ENCODE results near the gene HGD. TPM values are rescaled to one million over a fixed set of nuclear protein-coding genes. Genes with fewer than 3 reads are reported as not detected.

HGD gene
- total and polyA plus RNA-seq, 10 of the 15 experiments (the other 5 are each of a cell fraction or from before 2014, with no cell fraction given): 0.18 to 0.81 (median 0.40) TPM; not detected in 6

GRCh38 chr3:120684896-120685295 is 2.9 kb upstream of the HGD start:
- intact Hi-C loops (cut with micrococcal nuclease; ENCODE audit: unreplicated experiment): loop anchor here (5.0 kb wide), 2 partner anchors 88 to 97 kb away; partner anchors contain the start of gene NDUFB4
- no peak for TF ChIP-seq HDAC6 (IDR thresholded peaks at IDR 0.05; ENCODE audit: unreplicated experiment)
- TF ChIP-seq CREM (IDR thresholded peaks at IDR 0.05; ENCODE audit: low read depth): no peak
- no peak for TF ChIP-seq ZNF384 (IDR thresholded peaks at IDR 0.05; ENCODE audit: borderline replicate concordance, low read depth, low read length)
- TF ChIP-seq IRF4 (IDR thresholded peaks at IDR 0.05; ENCODE audit: low read depth, low read length): no peak
- TF ChIP-seq POLR2AphosphoS5 (IDR thresholded peaks at IDR 0.05; ENCODE audit: low read length): no peak
- no peak for TF ChIP-seq USF1 (IDR thresholded peaks at IDR 0.05; ENCODE audit: borderline replicate concordance, extremely low read length, insufficient read depth, low read depth, low read length)
- no peak for TF ChIP-seq ATF2 (IDR thresholded peaks at IDR 0.05; ENCODE audit: low read length)
- no peak for TF ChIP-seq RBBP5 (conservative IDR thresholded peaks at IDR 0.05)
- TF ChIP-seq ELK1 (IDR thresholded peaks at IDR 0.05; ENCODE audit: low read depth, low read length): no peak
- TF ChIP-seq HCFC1 (IDR thresholded peaks at IDR 0.05; ENCODE audit: low read length): no peak
- no peak for TF ChIP-seq HDGF (IDR thresholded peaks at IDR 0.05)
- TF ChIP-seq MLLT1 (IDR thresholded peaks at IDR 0.05): no peak
- no peak for TF ChIP-seq DPF2 (IDR thresholded peaks at IDR 0.05)
- TF ChIP-seq ATF7 (IDR thresholded peaks at IDR 0.05; ENCODE audit: low read depth): no peak
- no peak for TF ChIP-seq FOXM1 (IDR thresholded peaks at IDR 0.05; ENCODE audit: low read depth, low read length)
- TF ChIP-seq CEBPB (IDR thresholded peaks at IDR 0.05; ENCODE audit: borderline replicate concordance in 1 of 2, low read depth in 2 of 2, low read length in 2 of 2): no peak
- DNase-seq (ENCODE audit: low read depth, low spot score) (no peak), FAIRE-seq (no peak), ATAC-seq (no peak)
- no peak overlapping the region for H3K9ac ChIP-seq (ENCODE audit: control insufficient read depth, insufficient read depth, low read length)
- RAD21 ChIA-PET (ENCODE audit: unreplicated experiment): no interaction called here
- no peaks in the 10 kb centered on the region for H4K20me1 ChIP-seq (ENCODE audit: control insufficient read depth, insufficient read depth)
- SMC1A ChIA-PET (ENCODE audit: uncharacterized antibody, unreplicated experiment): interaction anchor here (0.8 kb wide), 1 partner anchor 97 kb away, joined by 3 read pairs; no protein-coding TSS in a partner anchor
- peaks cover 0 to 6% of the 10 kb centered on the region in 2 experiments; a peak in 1 of 4 replicates for H3K36me3 ChIP-seq (ENCODE audit: control insufficient read depth in 2 of 2, insufficient read depth in 2 of 2, low read length in 1 of 2)
- H3K4me1 ChIP-seq (ENCODE audit: control insufficient read depth, insufficient read depth, low read length): peaks cover 7% of the 10 kb centered on the region; the same call in 1 of the 2 replicates
- BruUV-seq (replicated peaks): no TSS peak
- no peaks in the 10 kb centered on the region for H3K79me2 ChIP-seq (ENCODE audit: control insufficient read depth, insufficient read depth, low read length)
- H3K4me2 ChIP-seq (ENCODE audit: control insufficient read depth, insufficient read depth): no peak overlapping the region
- H3K27ac ChIP-seq (ENCODE audit: control insufficient read depth, insufficient read depth): no peak overlapping the region
- WGBS (ENCODE audit: insufficient coverage, insufficient replicate concordance, low lambda C conversion rate, missing lambda C conversion rate): 98% methylated on average over 4 of the region's 4 CpGs
- H2AFZ ChIP-seq (ENCODE audit: control insufficient read depth, low read depth, low read length): no peak overlapping the region
- CTCF ChIA-PET: no interaction called here
- H3K9me3 ChIP-seq (replicated peaks; ENCODE audit: control insufficient read depth, insufficient read depth, low read length): no peaks in the 10 kb centered on the region
- in situ Hi-C loops (cut with MboI): no loop called here
- no peaks in the 10 kb centered on the region for H3K27me3 ChIP-seq (replicated peaks in 1 of 2; ENCODE audit: control insufficient read depth in 2 of 2, insufficient read depth in 2 of 2, low read length in 1 of 2)
- H3K4me3 ChIP-seq: no peak overlapping the region
- POLR2A ChIA-PET: no interaction called here

Measured in GM12878 (cell line).